ENCODE data around the gene RRP8. TPM values are rescaled to one million over a fixed set of nuclear protein-coding genes. Genes with fewer than 3 reads are reported as not detected.

Gene RRP8
- total and polyA plus RNA-seq, 2 donors (not counting 1 experiment from before 2014, with no cell fraction given): 8.6 to 29.4 TPM

DNA sequence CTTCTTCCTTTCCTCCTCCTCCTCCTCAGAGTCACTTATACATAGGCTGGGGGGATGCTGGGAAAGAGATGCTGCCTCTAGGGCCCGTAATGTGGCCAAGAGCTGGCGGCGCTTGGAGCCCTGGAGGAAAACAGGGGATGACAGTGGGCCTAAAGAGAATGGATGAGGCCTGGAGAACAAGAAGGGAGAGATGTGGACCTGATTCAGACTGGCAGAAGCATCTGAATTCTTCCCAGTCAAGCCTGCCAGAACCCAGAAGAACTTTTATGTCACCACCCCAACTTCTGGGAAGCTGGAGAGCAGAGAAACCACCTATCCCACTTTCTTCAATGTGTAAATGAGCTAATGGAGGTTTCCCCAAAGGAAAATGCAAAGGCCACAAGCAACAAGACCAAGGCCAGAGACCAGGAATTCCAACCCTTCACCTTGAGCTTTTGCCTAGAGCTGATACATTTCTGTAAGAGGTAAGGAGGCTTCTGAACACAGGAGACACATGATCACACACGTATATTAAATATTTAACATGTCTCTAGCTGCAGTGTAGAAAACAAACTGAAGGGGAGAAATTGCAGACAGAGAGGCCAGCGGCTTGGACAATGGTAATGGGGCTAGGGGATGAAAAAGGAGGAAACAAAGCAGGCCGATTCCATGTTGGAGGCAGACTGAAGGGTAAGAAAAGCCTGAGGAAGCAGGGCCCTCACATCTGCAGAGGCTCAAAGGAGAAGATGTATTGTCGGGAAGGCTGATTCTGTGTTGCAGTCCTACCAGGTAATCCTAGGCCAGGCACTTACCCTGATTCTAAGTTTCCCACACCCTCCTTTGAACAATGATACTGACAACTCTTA is 1.1 kb downstream of the RRP8 start:
- Mint-ChIP-seq H3K27me3 (no peaks in the 10 kb centered on the region), H3K4me3 (peak overlapping the region; percentile 48), H3K4me1 (peaks cover 35% of the 10 kb centered on the region), H3K9me3 (ENCODE audit: insufficient read depth) (no peaks in the 10 kb centered on the region), H3K27ac (no peak overlapping the region)
- Histone ChIP-seq H3K4me3 (ENCODE audit: control extremely low read depth in 1 of 5, extremely low read depth in 1 of 5, insufficient read depth in 1 of 5, low read depth in 2 of 5, low read length in 4 of 5) (peak overlapping the region; percentile 70 to 96 (median 93)), H3K79me2 (ENCODE audit: control insufficient read depth, insufficient read depth, low read length) (peaks cover 77% of the 10 kb centered on the region), H3K4me1 (ENCODE audit: control insufficient read depth in 2 of 2, insufficient read depth in 2 of 2, low read length in 2 of 2) (peaks cover 44 to 47% of the 10 kb centered on the region in 2 donors), H3K27me3 (replicated peaks in 1 of 4; ENCODE audit: control extremely low read depth in 1 of 4, control insufficient read depth in 3 of 4, insufficient read depth in 4 of 4, low read length in 3 of 4) (no peaks in the 10 kb centered on the region), H2AFZ (ENCODE audit: insufficient read depth, low read depth, low read length, poor library complexity, severe bottlenecking) (peak overlapping the region; percentile 98), H3K4me2 (replicated peaks; ENCODE audit: low read depth, low read length, poor library complexity, severe bottlenecking) (peak overlapping the region; percentile 94), H3K9ac (ENCODE audit: low read length) (peak overlapping the region; percentile 94), H3K27ac (ENCODE audit: low read length in 2 of 2) (peak overlapping the region; percentile 68 to 89), H3K36me3 (replicated peaks in 1 of 2; ENCODE audit: control extremely low read depth in 1 of 2, control insufficient read depth in 1 of 2, extremely low read depth in 1 of 2, insufficient read depth in 2 of 2, low read length in 1 of 2) (peaks cover 0 to 37% of the 10 kb centered on the region in 2 experiments), H3K9me3 (ENCODE audit: control extremely low read depth in 1 of 3, control insufficient read depth in 2 of 3, insufficient read depth in 1 of 3, low read length in 2 of 3) (no peaks in the 10 kb centered on the region), H4K20me1 (ENCODE audit: control insufficient read depth, insufficient read depth, low read length, poor library complexity, severe bottlenecking) (peaks cover 45% of the 10 kb centered on the region)
- CTCF ChIA-PET: interaction anchor here (0.8 to 7.0 kb wide), 9 partner anchors 9 to 223 kb away, joined by 3 to 52 read pairs (median 4); partner anchors contain the start of genes MRPL17 and TPP1
- intact Hi-C loops (cut with micrococcal nuclease): loop anchor here (2.0 to 5.0 kb wide), 4 partner anchors 70 to 370 kb away; partner anchors contain the start of gene FHIP1B
- WGBS (ENCODE audit: insufficient coverage): 71% methylated on average over 6 of the region's 7 CpGs
- POLR2A ChIA-PET: interaction anchor here (0.6 to 4.6 kb wide), 7 partner anchors 10 to 909 kb away, joined by 3 to 38 read pairs (median 4); partner anchors contain the start of genes MRPL17, TAF10 and TPP1
- TF ChIP-seq EZH2 (IDR thresholded peaks at IDR 0.05; ENCODE audit: borderline replicate concordance, insufficient read depth, low read depth, low read length, poor library complexity, severe bottlenecking): no peak
- TF ChIP-seq, protein P1, sequence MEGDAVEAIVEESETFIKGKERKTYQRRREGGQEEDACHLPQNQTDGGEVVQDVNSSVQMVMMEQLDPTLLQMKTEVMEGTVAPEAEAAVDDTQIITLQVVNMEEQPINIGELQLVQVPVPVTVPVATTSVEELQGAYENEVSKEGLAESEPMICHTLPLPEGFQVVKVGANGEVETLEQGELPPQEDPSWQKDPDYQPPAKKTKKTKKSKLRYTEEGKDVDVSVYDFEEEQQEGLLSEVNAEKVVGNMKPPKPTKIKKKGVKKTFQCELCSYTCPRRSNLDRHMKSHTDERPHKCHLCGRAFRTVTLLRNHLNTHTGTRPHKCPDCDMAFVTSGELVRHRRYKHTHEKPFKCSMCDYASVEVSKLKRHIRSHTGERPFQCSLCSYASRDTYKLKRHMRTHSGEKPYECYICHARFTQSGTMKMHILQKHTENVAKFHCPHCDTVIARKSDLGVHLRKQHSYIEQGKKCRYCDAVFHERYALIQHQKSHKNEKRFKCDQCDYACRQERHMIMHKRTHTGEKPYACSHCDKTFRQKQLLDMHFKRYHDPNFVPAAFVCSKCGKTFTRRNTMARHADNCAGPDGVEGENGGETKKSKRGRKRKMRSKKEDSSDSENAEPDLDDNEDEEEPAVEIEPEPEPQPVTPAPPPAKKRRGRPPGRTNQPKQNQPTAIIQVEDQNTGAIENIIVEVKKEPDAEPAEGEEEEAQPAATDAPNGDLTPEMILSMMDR (IDR thresholded peaks at IDR 0.05): no peak
- DNase-seq (no peak), ATAC-seq (ENCODE audit: low read depth) (no peak)

Measured in B cell (primary cell).